GM19099 (cell line): ENCODE results near the gene IGF2R.

Source experiments
- POLR2A ChIP-seq: IDR thresholded peaks from 3 replicates; pipeline ENCODE4 v1.6.1; 2011; ENCODE audit warnings: low read depth; ENCODE audit not compliant: insufficient read length; ENCODE audit errors: extremely low read depth

Gene IGF2R

DNA sequence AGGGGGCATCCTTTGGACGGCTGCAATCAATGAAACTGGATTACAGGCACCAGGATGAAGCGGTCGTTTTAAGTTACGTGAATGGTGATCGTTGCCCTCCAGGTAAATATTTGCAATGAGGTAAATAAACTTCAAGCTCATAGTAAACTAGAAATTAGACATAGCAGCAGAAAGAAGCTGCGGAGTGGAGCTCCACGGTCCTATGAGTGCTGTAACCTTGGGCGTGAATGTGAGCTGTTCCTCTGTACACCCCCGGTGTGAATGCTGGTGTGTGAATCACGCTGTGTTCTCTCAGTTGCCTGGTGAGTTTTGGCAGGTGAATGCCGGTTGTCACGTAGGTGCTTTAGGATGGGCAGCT is 110.8 kb downstream of the IGF2R start:
- no peak for TF ChIP-seq POLR2A

DNA sequence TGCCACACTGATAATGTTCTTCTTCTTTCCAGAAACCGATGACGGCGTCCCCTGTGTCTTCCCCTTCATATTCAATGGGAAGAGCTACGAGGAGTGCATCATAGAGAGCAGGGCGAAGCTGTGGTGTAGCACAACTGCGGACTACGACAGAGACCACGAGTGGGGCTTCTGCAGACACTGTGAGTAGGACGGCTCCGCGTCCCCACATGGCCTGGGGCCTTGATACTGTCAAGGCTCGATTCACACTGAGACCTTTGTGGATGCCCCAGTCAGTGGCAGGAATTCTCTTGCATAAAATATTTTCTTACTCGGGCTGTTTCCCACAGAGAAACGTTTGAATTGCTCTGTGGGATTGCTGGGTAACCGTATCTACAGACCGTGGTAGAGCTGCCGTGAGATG is 111.2 kb downstream of the IGF2R start:
- no peak for TF ChIP-seq POLR2A

DNA sequence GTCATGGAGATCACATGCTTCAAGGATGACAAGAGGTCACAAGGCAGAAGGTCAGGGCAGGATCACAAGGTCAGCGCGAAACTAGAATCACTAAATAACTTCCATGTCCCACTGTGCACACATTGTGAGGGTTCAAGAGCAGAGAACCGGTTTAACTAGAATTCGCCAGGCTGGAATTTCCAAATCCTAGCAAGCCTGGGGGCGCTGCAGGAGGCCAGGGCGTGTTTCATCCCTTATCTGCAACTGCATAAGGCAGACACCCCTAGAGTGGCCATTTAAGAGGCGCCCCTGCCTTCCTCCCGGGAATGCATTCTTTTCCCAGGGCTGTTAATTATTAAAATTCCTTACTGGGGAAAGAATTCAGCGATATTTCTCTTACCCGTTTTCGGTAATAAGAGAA is 112.5 kb downstream of the IGF2R start:
- no peak for TF ChIP-seq POLR2A

DNA sequence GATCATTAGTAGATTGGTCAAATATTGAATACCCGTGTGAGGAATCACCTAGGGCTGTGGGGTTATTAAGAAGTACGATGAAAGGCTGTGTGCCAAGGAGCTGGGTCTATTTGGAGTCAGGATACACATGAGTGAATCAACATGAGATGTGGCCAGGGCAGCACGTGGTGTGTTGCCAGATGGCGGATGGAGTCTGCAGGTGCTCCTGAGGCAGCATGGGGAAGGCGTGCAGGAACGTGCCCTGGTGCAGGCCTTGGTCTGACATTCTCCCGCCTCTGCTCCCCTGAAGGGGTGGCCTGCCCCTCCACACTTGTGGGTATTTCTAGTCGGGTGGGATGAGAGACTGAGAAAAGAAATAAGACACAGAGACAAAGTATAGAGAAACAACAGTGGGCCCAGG is 113.7 kb downstream of the IGF2R start:
- TF ChIP-seq POLR2A, result no peak

DNA sequence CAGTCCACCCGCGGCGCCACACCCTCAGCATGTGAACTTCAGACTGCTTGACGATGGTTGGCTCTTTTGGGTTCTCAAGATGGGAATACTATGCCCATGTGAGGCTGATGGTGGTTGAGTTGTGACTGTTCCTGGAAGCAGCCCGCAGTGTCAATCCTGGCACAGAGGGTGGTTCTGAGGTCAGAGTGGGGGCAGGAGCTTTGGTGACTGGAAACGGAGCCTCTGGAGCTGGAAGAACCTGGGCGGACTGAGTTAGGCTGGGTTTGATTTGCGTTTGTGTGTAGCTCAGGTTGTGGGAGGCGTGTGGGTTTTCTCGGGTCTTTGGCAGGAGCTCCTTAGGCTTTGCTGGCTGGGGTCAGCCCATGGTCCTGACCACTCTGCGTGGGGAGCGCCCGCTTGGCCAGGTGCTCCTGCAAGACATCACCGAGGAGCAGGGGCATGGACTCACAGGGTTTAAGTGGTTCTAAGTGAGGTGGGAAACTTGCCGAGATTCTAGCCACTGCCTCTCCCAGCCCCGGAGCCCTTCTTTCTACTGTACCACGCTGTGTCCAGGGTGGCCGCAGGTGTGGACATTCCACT is 115.4 kb downstream of the IGF2R start:
- no peak for TF ChIP-seq POLR2A

DNA sequence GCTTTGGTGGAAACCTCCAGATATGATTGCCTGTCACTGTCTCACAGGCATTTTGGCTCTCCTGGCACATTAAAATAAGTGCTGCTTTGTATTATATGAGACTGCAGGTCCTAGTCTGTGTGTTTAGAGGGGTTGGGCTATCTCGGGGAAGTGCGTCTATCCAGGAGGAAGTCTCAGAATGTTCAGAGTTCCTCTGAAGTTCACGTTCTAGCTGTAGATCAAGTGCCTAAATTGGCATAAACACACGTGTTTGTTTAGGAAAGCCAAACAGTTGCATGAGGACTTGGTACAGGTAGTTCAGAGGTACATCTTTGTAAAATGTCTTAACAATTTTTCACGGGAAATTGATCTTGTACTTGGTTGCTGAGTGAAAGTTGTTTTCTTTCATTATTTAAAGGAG is 116.3 kb downstream of the IGF2R start:
- no peak for TF ChIP-seq POLR2A

DNA sequence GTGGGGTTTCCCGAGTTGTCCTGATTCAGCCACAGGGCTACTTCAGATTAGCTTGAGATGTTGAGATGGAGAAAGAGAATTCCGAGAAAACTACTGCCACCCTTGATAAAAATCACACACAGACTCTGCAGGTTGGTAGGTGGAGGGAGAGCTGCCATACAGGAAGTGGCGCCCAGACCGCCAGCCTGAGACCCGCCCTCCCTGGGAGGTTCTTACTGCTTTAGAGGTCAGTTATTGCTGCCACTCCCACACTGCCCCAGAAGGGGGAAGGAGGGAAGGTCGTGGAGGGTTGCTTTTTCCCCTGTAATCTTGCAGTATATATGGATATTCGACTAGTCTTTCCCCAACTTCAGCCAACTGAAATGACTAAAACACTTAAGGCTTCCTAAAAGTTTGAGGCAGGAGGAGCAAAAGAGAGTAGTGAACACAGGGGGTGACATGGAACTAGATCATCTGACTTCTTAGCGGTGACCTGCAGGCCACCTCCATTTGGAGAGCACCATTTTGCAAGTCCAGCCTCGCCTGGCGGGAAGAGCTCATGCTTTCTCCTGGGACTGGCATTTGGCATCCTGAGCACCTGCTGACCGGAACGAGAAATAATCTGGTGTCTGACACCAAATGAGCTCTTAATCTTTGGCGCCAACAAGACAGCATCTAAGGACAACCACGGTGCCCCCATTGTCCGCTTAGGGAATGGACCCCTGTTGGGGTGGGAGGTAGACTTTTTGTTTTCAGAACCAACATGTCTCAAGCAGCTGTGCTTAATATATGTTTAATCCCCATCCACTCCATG is 117.0 kb downstream of the IGF2R start:
- no peak for TF ChIP-seq POLR2A

DNA sequence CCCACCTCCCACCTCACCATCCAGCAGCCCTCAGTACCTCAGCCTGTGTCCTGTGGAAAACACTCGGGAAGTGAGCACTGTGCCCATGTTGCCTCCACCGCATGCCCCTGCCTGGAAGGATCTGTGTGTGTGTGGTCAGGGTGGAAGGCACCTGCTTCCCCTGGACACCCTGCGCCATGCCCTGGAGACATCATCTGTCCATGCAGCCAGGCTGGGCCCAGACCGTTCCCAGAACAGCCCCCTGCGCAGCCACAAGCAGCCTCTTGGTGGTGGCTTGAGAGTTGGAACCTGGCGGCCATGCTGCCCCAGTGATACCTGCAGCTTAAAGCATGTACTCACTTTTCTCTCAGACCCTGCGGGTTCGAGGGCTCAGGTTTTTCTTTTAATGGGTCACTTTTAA is 117.9 kb downstream of the IGF2R start:
- no peak for TF ChIP-seq POLR2A

DNA sequence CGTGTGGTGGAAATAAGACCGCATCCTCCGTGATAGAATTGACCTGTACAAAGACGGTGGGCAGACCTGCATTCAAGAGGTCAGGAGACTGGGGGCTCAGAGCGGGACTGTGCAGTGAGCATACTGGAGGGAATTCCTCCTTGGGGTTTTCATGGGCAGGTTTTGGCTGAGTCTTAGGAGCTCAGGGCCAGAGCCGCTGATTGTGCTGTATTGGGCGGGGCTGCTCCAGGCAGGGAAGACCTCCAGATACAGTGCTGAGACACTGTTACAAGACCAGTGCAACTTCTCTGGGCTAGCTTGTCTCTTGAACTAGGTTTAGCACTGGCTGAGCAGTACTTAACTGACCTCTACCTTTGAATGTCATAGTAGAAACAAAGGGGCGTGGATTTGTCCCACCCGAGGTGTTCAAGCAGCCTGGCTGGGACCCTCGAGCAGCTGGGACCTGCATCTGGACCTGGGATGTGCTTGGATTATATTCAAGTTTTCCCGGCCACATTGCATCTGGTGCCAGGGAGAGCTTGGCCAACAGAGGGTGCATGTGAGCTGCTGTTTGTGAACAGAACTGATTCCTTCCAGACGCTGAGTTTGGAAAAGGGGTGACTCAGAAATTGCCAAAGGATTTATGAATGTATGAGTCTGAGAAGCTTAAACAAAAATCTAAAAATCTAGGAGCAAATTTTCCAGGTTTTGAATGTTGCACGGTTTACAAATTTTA is 119.3 kb downstream of the IGF2R start:
- TF ChIP-seq POLR2A, result no peak

DNA sequence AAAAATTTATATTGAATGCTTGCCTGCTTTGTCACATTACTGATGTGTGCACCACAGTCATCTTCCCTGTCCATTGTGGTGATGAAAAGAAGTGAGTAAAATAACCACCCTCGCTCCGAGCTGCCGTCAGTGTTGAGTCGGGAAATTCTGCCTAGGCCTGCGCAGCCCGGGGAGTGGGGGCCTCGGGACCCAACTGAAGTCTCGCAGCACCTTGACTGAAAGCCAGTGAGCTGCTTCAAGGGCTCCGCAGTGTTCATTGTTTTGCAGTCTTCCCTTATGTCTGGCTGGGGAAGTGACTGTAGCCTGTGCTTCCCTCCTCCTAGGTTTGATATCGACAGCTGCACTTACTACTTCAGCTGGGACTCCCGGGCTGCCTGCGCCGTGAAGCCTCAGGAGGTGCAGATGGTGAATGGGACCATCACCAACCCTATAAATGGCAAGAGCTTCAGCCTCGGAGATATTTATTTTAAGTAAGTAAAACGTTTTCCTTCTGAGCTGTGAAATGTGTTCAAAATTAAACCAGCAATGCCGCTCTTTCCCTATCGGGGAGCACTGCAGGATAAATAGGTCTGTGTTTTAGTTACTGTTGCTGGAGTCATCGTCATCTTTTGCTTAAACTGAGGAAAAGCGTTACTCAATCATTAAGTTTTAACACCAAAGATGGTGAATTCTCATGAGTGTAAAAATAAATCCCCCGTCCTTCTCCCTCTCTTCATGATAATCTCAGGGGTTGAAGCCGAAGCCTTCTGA is 120.1 kb downstream of the IGF2R start:
- no peak for TF ChIP-seq POLR2A

DNA sequence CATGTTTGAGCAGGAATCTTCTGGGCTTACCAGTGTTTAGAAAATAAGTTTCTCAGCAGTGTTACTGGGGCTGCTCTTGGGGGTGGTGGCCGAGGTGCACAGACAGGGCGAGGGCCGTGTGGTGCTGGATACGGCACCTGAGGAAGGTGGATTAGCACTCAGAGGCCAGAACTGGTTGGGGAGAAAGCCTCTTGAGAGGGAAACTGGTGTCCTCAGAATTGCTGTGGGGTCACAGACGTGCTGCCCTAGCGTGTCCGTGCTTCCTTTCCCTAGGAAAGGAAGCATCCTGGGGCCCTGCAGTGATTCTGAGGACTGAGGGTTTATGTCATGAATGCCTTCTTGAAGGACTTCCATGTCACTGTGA is 120.6 kb downstream of the IGF2R start:
- no peak for TF ChIP-seq POLR2A

DNA sequence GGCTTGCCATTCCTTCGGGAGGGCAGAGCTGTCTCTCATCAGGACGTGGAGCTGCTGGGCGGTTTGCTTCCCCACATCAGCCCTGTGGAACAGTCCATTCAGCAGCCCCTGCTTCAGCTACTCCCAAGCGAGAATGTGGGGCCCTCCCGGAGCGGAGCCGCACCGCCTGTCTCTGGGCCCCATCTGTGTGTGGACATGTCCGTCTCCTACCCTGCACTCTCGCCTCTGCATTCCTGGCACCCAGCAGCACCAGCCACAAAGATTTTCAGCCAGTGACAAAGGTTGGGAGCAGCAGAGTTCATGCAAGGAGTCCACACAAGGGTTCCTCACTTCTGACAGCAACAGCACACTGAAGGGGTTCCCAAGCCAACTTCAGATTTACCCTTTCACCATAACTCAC is 123.7 kb downstream of the IGF2R start:
- no peak for TF ChIP-seq POLR2A

DNA sequence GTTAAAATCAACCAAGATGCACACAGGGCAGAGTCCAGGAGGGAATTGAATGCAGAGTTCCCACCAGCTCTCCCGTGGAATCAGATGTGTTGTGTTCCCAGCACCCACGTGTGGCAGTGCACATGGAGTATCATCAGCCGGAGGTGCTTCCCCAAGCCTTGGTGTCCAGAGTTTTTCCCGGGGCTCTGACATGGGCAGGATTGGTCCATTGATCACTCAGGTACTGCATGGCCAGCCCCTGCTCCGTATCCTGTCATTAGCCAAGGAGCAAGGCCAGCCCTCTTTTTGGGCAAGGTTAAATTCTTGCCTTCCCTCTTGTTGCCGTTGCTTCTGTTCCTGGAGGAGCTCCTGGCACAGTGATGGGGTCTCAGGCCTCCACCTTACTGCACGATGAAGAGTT is 124.2 kb downstream of the IGF2R start:
- no peak for TF ChIP-seq POLR2A

DNA sequence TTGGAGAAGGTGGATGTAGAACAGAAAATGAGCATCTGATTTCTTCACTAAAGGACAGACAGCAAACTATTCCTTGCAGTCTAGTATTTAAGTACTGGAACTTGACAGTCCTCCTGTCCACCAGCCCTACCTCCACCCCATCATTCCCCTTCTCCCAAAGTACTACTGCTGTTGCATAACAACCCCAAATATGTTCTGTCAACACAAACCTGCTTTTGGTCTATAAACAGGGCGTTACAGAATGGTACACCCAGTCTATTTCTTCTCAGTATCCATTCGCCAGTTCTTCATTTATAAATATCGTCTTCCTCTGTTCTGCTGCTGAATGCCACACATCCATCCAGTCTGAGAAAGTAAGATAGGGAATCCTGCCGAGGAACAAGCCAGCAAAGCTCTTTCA is 125.1 kb downstream of the IGF2R start:
- no peak for TF ChIP-seq POLR2A

DNA sequence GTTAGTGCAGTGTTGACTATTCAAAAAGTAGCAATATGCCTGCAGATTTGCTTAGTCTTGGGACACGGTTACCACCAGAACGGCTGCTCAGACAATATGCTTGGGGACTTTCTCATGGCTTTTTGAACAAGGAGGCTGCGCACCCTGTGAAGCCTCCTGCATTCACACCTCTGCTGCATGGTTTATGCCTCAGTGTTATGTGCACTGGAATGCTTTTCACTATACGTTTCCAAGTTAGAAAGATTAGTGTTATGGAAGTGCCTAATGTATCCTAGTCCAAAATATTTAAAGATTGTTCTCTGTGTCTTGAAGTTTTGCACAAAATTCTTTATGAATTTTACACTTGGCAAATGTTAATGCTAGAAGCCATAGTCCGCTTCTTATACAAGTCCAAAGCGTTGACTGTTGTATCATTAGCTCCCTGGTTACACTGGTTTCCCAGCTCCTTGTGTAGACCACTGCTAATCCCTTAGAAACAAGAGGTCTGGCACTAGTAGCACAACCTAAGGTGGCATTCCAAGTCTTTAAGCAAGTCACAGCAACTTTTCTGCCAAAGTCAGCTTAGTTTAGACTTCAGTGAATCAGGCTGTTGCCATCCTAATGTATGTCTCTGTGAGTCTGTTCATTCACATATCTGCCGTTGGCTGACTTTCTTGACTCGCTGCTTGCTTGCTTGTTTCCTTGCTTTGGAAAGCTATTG is 126.4 kb downstream of the IGF2R start:
- TF ChIP-seq POLR2A, result no peak
